ENCODE measurements around the gene ZFP90.

DNA sequence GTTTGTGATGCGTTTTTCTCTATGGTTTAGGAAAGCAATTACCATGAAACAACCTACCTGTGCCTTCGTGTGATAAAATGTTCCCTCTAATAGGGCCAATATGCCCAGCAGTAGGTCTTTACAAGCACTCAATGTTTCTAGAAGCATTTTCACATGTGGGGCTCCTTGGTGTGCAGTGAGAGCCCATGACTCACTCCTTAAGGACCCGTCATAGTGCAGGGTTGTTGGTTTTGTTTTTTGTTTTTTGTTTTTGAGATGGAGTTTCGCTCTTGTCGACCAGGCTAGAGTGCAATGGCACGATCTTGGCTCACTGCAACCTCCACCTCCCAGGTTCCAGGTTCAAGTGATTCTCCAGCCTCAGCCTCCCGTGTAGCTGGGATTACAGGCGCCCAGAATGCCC lies 31.1 kb upstream of the ZFP90 start:
- TF ChIP-seq POLR2A (IDR thresholded peaks at IDR 0.05): no peak
- TF ChIP-seq, protein P1, sequence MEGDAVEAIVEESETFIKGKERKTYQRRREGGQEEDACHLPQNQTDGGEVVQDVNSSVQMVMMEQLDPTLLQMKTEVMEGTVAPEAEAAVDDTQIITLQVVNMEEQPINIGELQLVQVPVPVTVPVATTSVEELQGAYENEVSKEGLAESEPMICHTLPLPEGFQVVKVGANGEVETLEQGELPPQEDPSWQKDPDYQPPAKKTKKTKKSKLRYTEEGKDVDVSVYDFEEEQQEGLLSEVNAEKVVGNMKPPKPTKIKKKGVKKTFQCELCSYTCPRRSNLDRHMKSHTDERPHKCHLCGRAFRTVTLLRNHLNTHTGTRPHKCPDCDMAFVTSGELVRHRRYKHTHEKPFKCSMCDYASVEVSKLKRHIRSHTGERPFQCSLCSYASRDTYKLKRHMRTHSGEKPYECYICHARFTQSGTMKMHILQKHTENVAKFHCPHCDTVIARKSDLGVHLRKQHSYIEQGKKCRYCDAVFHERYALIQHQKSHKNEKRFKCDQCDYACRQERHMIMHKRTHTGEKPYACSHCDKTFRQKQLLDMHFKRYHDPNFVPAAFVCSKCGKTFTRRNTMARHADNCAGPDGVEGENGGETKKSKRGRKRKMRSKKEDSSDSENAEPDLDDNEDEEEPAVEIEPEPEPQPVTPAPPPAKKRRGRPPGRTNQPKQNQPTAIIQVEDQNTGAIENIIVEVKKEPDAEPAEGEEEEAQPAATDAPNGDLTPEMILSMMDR (IDR thresholded peaks at IDR 0.05): no peak

Data from heart left ventricle (tissue), 13 donors.